Prostate gland (tissue), 2 donors: Measurements from ENCODE around the gene AP1S3. TPM values are rescaled to one million over a fixed set of nuclear protein-coding genes. Genes with fewer than 3 reads are reported as not detected.

ENCODE experiments used
- DNase-seq: peaks from one replicate; pipeline ENCODE4 v3.0.0-alpha.2; 2019; ENCODE audit warnings: low spot score
- H3K27ac ChIP-seq, 2 donors: fragments of 200-600 bp; sonication (generic); 2 replicates each; pipeline ENCODE4 v1.5.1; 2017 to 2019
- H3K27me3 ChIP-seq: fragments of 200-600 bp; sonication (generic); replicated peaks from 2 replicates; pipeline ENCODE4 v1.5.1; 2019; ENCODE audit not compliant: insufficient read depth
- H3K36me3 ChIP-seq, 2 donors: fragments of 200-600 bp; sonication (generic); 1 replicate in 1 of 2; 2 replicates in 1 of 2; pipeline versions ENCODE4 v1.5.1 to v1.8.1; 2017 to 2019
- H3K4me1 ChIP-seq: fragments of 200-600 bp; sonication (generic); replicated peaks from 2 replicates; pipeline ENCODE4 v1.5.1; 2019
- H3K4me3 ChIP-seq, 2 donors: fragments of 200-600 bp; sonication (generic); 2 replicates each; pipeline ENCODE4 v1.5.1; 2017 to 2019
- H3K9me3 ChIP-seq: fragments of 200-600 bp; sonication (generic); 2 replicates; pipeline ENCODE4 v1.5.1; 2017
- POLR2A ChIP-seq: fragments of 450-650 bp; IDR thresholded peaks from one replicate; pipeline ENCODE4 v1.6.1; 2016; ENCODE audit warnings: antibody characterized with exemption, mild to moderate bottlenecking
- POLR2AphosphoS5 ChIP-seq: sonication (generic); formaldehyde crosslinking; IDR thresholded peaks from one replicate; pipeline ENCODE4 v1.6.1; 2017; ENCODE audit warnings: antibody characterized with exemption
- WGBS: methylation state at CpG from one replicate; pipeline ENCODE4 v1.1.5; 2018; 5-methylcytosine and 5-hydroxymethylcytosine counted together
- intact Hi-C: fragments of 100-400 bp; cut with DNase I; formaldehyde crosslinking; loops from one replicate; pipeline ENCODE4 v1.14.2; 2022
- total RNA-seq, 2 donors: library from RNA; depleted of rRNA; stranded (reverse); fragments of >200 nt; gene quantifications; one replicate each; pipeline ENCODE4 v1.1.0, GENCODE V29; 2016
- TF ChIP-seq, protein P1 (sequence below), 4 experiments: fragments of 200-600 bp in 2 of 4; fragments of 450-650 bp in 2 of 4; sonication (generic) in 2 of 4; IDR thresholded peaks; 1 replicate in 3 of 4; 2 replicates in 1 of 4; pipeline ENCODE4 v1.5.1; 2016 to 2019; ENCODE audit warnings: antibody characterized with exemption in 4 of 4, mild to moderate bottlenecking in 2 of 4, moderate library complexity in 2 of 4

Gene AP1S3
- total RNA-seq: 1 to 10 TPM; 2.7 to 7.7 TPM

DNA sequence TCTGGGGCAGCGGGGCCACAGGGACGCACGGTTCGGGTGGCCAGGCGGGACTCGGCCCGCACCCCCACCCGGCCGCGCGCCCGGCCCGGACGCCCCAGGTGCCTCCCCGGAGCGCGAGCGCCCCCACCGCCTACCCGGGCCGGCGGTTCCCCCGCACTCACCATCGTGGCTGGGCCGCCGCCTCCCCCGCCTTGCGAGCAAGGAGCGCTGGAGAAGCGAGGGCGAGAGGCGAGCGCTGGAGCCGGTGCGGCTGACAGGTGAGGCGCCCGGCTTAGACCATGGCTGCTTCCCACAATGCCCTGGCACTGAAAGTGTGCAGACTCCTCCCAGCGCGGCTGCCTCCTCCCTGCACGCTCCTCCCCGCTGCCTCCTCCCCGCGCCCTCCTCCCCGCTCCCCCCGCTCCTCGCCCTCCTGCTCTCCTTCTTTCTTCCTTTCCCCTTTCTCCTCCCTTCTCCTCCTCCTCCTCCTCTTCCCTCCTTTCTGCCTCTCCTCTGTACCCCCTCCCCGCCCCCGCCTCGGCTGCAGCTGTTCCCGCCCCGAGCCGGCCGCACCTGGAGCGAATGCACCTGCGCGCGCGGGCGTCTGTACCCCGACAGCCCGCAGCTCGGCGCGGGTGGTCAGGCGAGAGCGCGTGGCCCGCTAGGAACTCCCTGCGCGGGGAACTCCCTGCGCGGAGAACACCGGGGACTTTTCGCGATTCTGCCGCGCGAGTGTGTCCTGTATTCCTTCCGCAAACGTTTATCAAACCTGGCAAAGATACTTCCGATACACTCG, at the start of gene AP1S3:
Gene AP1S3, minus strand, starts transcription at position 296 of the 775 bp plus-strand sequence. Its CDS starts 132 bp downstream, at position 164.
- Histone ChIP-seq H3K27me3 (no peaks in the 10 kb centered on the region), H3K4me3 (peak within 1 kb of the TSS; percentile 51 to 63), H3K27ac (peak within 1 kb of the TSS; percentile 78 to 81), H3K36me3 (no peaks in the 10 kb centered on the region), H3K9me3 (no peaks in the 10 kb centered on the region), H3K4me1 (peaks cover 8% of the 10 kb centered on the region)
- DNase-seq: peak; percentile 80
- no peak for TF ChIP-seq POLR2AphosphoS5
- TF ChIP-seq POLR2A: peak; percentile 52
- TF ChIP-seq, protein P1, sequence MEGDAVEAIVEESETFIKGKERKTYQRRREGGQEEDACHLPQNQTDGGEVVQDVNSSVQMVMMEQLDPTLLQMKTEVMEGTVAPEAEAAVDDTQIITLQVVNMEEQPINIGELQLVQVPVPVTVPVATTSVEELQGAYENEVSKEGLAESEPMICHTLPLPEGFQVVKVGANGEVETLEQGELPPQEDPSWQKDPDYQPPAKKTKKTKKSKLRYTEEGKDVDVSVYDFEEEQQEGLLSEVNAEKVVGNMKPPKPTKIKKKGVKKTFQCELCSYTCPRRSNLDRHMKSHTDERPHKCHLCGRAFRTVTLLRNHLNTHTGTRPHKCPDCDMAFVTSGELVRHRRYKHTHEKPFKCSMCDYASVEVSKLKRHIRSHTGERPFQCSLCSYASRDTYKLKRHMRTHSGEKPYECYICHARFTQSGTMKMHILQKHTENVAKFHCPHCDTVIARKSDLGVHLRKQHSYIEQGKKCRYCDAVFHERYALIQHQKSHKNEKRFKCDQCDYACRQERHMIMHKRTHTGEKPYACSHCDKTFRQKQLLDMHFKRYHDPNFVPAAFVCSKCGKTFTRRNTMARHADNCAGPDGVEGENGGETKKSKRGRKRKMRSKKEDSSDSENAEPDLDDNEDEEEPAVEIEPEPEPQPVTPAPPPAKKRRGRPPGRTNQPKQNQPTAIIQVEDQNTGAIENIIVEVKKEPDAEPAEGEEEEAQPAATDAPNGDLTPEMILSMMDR (IDR thresholded peaks at IDR 0.05): peak in 1 of 4 experiments; percentile 19
- WGBS: under 1% methylated on average over 55 of the region's 82 CpGs
- intact Hi-C loops: no loop called here

DNA sequence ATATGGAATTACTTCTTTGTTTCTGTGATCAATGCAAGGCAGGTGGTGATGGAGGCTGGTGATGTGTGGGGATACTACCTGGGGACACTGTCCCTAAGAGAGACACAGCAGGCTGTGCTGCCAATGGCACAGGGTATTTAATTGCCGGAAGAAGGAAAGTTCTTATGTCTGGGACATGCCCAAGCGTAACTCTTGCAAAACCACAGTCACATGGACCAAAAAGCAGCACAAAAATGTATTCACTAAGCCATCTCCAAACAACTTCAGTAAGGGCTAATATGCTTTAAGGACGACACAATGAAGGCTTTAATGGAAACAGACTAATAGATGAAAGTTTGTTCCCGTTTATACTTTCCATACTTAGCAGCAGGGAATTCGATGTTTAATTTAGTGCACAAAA, 49.7 kb upstream of the AP1S3 start:
- H3K4me1 ChIP-seq: no peaks in the 10 kb centered on the region
- no peaks in the 10 kb centered on the region for H3K9me3 ChIP-seq
- no peak overlapping the region for H3K27ac ChIP-seq
- 41% methylated on average over 5 of the region's 5 CpGs for WGBS
- H3K27me3 ChIP-seq: no peaks in the 10 kb centered on the region
- H3K36me3 ChIP-seq: peaks cover 0 to 3% of the 10 kb centered on the region in 2 donors
- no peak for TF ChIP-seq POLR2A
- peak; percentile 76 for TF ChIP-seq POLR2AphosphoS5
- no peak overlapping the region for H3K4me3 ChIP-seq
- intact Hi-C loops: no loop called here
- DNase-seq: peak; percentile 55

DNA sequence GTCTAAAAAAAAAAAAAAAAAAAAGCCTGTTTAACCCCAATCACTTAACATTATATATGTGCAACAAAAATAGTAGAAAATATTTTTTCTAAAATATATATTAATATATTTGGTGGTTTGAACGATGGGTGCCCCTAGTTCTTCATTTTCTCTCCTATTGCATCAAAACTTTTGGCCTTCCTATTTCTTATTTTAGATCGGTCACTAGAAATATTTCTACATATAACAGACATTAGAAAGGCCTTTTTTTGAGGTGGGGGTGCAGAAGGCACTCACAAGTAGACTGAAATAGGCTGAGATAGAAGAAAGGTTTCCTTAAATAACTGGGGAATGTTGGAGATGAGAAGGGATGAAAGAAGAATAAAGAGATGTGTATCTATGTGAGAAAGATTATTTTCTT, 49.3 kb upstream of the AP1S3 start:
- Histone ChIP-seq H3K27me3 (no peaks in the 10 kb centered on the region), H3K27ac (no peak overlapping the region), H3K4me1 (no peaks in the 10 kb centered on the region), H3K36me3 (peaks cover 0 to 3% of the 10 kb centered on the region in 2 donors), H3K4me3 (no peak overlapping the region), H3K9me3 (no peaks in the 10 kb centered on the region)
- intact Hi-C loops: no loop called here
- 0% methylated on average over 2 of the region's 2 CpGs for WGBS
- DNase-seq: no peak
- TF ChIP-seq, protein P1 (IDR thresholded peaks at IDR 0.05): no peak
- no peak for TF ChIP-seq POLR2AphosphoS5
- no peak for TF ChIP-seq POLR2A

DNA sequence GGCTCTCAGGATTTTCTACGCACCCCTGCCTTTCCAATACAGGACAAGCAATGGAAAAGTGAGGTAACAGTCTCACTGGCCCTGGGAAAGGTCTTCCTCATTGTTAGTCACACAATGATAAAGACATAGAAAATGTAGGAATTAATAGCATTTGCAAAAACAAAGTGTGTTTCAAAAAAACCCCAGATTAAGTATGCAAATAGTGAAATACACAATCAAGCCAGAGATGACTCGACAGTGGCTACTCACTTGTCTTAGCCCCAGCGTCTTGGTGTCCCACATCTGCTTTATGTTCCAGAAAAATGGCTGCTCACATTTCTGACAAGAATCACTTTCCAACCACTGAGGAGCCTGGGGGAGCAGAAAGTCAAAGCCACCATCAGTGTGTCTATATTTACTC, 47.0 kb upstream of the AP1S3 start:
- H3K4me3 ChIP-seq: no peak overlapping the region
- no peaks in the 10 kb centered on the region for H3K9me3 ChIP-seq
- H3K27ac ChIP-seq: no peak overlapping the region
- H3K4me1 ChIP-seq: no peaks in the 10 kb centered on the region
- DNase-seq: no peak
- 89% methylated on average over 3 of the region's 3 CpGs for WGBS
- TF ChIP-seq POLR2A (no peak), POLR2AphosphoS5 (no peak)
- TF ChIP-seq, protein P1 (IDR thresholded peaks at IDR 0.05): no peak
- no peaks in the 10 kb centered on the region for H3K27me3 ChIP-seq
- peaks cover 3 to 8% of the 10 kb centered on the region in 2 donors for H3K36me3 ChIP-seq
- intact Hi-C loops: no loop called here

DNA sequence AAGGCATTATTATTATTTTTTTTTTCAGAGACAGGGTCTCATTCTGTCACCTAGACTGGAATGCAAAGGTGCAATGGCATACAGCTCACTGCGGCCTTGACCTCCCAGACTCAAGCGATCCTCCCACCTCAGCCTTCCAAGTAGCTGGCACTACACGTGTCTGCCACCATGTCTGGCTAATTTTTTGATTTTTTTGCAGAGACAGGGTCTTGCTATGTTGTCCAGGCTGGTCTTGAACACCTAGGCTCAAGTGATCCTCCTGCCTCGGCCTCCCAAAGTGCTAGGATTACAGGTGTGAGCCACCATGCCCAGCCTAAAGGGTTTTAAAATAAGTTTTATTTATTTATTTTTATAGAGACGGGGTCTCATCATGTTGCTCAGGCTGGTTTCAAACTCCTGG, 45.3 kb upstream of the AP1S3 start:
- Histone ChIP-seq H3K27me3 (no peaks in the 10 kb centered on the region), H3K4me3 (no peak overlapping the region), H3K4me1 (no peaks in the 10 kb centered on the region), H3K27ac (no peak overlapping the region), H3K36me3 (peaks cover 3 to 12% of the 10 kb centered on the region in 2 donors), H3K9me3 (no peaks in the 10 kb centered on the region)
- intact Hi-C loops: no loop called here
- no peak for DNase-seq
- no peak for TF ChIP-seq POLR2A
- TF ChIP-seq POLR2AphosphoS5: no peak
- TF ChIP-seq, protein P1 (IDR thresholded peaks at IDR 0.05): no peak
- 97% methylated on average over 5 of the region's 5 CpGs for WGBS
